ENCODE measurements around the gene METAP1D.

METAP1D gene

GRCh38 chr2:172100080-172100934 lies 100.6 kb downstream of the METAP1D start:
- H3K9ac ChIP-seq (ENCODE audit: low read length): peak overlapping the region; percentile 35; the same call in 1 of the 2 replicates

GRCh38 chr2:172100935-172101820 lies 101.4 kb downstream of the METAP1D start:
- Histone ChIP-seq H3K79me2 (ENCODE audit: low read length) (no peaks in the 10 kb centered on the region), H3K27ac (ENCODE audit: low read length) (no peak overlapping the region), H3K4me2 (ENCODE audit: low read length) (peak overlapping the region; percentile 71), H2AFZ (ENCODE audit: low read depth, low read length) (no peak overlapping the region), H4K20me1 (ENCODE audit: insufficient read depth, low read length) (no peaks in the 10 kb centered on the region), H3K9me3 (ENCODE audit: insufficient read depth, low read length) (no peaks in the 10 kb centered on the region), H3K4me1 (ENCODE audit: low read length) (peaks cover 12% of the 10 kb centered on the region), H3K27me3 (ENCODE audit: low read depth, low read length) (no peaks in the 10 kb centered on the region), H3K4me3 (ENCODE audit: low read length) (peak overlapping the region; percentile 75), H3K36me3 (replicated peaks; ENCODE audit: low read depth, low read length) (no peaks in the 10 kb centered on the region), H3K9ac (ENCODE audit: low read length) (no peak overlapping the region)
- TF ChIP-seq CTCF (IDR thresholded peaks at IDR 0.05; ENCODE audit: low read depth, low read length): no peak
- no peak for TF ChIP-seq EZH2phosphoT487 (IDR thresholded peaks at IDR 0.05; ENCODE audit: low read depth)

More at GRCh38 chr2:172100080-172100934, 100.6 kb downstream of the METAP1D start:
- H4K20me1 ChIP-seq (ENCODE audit: insufficient read depth, low read length): no peaks in the 10 kb centered on the region
- no peaks in the 10 kb centered on the region for H3K9me3 ChIP-seq (ENCODE audit: insufficient read depth, low read length)
- H3K27ac ChIP-seq (ENCODE audit: low read length): no peak overlapping the region
- no peaks in the 10 kb centered on the region for H3K27me3 ChIP-seq (ENCODE audit: low read depth, low read length)
- peak overlapping the region; percentile 75 for H3K4me3 ChIP-seq (ENCODE audit: low read length)
- H3K4me1 ChIP-seq (ENCODE audit: low read length): peaks cover 12% of the 10 kb centered on the region
- no peaks in the 10 kb centered on the region for H3K79me2 ChIP-seq (ENCODE audit: low read length)
- peak overlapping the region; percentile 71 for H3K4me2 ChIP-seq (ENCODE audit: low read length)
- no peaks in the 10 kb centered on the region for H3K36me3 ChIP-seq (replicated peaks; ENCODE audit: low read depth, low read length)
- TF ChIP-seq EZH2phosphoT487 (IDR thresholded peaks at IDR 0.05; ENCODE audit: low read depth) (no peak), CTCF (IDR thresholded peaks at IDR 0.05; ENCODE audit: low read depth, low read length) (no peak)
- peak overlapping the region; percentile 58; the same call in 1 of the 2 replicates for H2AFZ ChIP-seq (ENCODE audit: low read depth, low read length)

- H3K27me3 ChIP-seq (ENCODE audit: low read depth, low read length): no peaks in the 10 kb centered on the region
- peak overlapping the region; percentile 98 for H3K4me2 ChIP-seq (ENCODE audit: low read length)
- H3K4me1 ChIP-seq (ENCODE audit: low read length): peaks cover 15% of the 10 kb centered on the region
- H2AFZ ChIP-seq (ENCODE audit: low read depth, low read length): peak overlapping the region; percentile 36; the same call in 1 of the 2 replicates
- no peaks in the 10 kb centered on the region for H4K20me1 ChIP-seq (ENCODE audit: insufficient read depth, low read length)
- H3K9ac ChIP-seq (ENCODE audit: low read length): peak overlapping the region; percentile 13; the same call in 1 of the 2 replicates
- H3K27ac ChIP-seq (ENCODE audit: low read length): no peak overlapping the region
- TF ChIP-seq CTCF (IDR thresholded peaks at IDR 0.05; ENCODE audit: low read depth, low read length) (no peak), EZH2phosphoT487 (IDR thresholded peaks at IDR 0.05; ENCODE audit: low read depth) (no peak)
- H3K4me3 ChIP-seq (ENCODE audit: low read length): peak overlapping the region; percentile 80
- no peaks in the 10 kb centered on the region for H3K36me3 ChIP-seq (replicated peaks; ENCODE audit: low read depth, low read length)
- H3K79me2 ChIP-seq (ENCODE audit: low read length): no peaks in the 10 kb centered on the region
- H3K9me3 ChIP-seq (ENCODE audit: insufficient read depth, low read length): no peaks in the 10 kb centered on the region
Observed at GRCh38 chr2:172101821-172102390, 102.2 kb downstream of the METAP1D start.
